NCI-H510A (cell line): ENCODE results near the gene CAST.

Experiments
- DNase-seq: peaks from one replicate; lab custom pipeline; 2025; lab: John Stamatoyannopoulos, UW

Gene CAST

DNA sequence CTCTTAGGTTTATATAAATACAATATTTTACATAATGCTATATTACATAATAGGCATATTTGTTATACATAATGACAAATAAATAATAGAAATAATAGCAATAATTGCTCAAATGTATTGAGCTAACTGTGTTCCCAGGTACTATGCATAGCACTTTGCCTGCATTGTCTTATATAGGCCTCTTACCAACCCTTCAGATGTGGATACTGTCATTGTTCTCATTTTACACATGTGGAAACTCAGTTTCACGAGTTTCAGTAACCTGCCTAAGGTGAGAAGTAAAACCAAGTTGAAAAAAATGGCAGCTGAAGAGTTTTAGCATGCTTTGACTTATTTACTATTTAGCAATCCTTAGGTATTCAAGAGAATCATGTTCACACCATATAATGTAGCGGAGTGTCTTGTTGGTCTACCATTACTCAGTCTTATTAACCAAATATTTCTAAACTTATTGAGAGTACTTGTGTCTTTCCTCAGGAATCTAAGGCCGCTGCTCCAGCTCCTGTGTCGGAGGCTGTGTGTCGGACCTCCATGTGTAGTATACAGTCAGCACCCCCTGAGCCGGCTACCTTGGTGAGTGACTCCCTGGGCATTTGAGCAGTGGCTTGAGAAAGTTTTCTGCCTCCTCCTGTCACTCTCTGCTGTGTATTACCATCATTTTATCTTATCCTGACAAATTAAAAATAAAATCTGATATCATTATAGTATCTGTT lies 88.1 kb downstream of the CAST start:
- DNase-seq, result no peak

DNA sequence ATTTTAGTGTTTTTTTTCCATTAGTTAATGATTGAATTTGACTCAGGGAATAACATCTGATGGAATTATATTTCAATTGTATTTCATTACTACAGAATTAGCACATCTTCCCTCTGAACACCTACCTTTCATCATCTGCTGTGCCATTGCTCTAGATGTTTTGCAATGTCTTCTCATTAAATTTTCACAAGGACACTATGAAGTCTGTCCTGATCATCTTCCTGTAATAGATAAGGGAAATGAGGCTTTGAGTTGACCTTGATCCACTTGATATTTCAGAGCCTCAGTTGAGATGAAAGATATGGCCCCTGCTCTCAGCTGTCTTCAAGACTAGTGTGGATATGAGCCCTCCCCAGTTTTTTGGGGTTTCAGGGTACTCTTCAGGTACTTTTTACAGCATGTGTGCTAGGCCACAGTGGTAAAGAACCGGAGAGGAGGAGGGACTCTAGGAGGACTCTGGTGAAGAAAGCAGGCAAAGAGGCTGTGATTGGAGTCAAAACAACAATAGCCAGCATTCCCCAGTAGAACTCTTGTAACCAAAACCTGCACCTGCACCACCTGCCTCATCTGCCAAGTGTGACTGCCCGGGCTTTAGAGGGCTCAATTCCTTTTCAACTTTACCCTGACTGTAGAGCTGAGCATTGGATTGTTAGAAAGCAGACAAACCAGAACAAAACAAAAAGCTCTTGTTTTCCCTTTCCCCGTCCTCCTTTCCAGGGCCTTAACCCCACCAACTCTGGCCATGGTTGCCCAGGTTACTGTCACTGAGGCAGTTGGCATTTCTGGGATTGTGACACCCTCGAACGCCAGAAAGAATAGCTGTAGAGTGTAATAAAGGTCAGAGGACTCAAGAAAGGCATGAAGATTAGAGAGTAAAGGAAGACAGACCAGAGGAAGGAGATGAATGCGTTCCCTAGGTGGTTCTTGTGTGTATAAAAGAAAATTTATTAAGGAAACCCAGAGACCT lies 89.3 kb downstream of the CAST start:
- DNase-seq, result no peak

DNA sequence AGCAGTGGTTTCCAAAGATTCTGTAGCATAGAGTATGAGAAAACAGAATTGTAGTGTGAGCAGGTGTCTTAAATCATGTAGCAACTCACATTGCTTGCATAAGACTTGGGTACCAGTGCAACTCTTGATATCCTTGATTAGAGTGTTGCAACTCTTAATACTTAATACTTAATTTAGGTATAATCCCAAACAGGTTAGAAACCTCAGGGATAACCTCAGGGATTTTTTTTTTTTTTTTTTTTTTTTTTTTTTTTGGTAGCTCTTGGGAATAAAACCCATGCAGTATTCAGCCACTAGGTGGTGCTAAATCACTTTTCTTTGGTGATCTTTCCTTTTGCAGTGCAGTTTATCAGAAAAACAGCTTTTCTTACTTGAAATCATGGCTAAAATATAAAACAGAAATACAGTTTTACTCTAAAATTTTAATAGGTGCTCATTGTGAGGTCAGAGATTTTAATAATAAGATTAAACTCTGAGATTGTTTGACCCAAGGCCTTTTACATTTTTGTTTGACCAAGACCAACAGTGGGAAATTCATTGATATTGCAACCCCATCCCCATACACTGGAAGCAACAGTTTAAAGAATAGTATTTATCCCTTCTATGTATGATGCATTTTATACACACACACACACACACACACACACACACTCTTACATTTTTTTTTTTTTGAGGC lies 90.3 kb downstream of the CAST start:
- no peak for DNase-seq

DNA sequence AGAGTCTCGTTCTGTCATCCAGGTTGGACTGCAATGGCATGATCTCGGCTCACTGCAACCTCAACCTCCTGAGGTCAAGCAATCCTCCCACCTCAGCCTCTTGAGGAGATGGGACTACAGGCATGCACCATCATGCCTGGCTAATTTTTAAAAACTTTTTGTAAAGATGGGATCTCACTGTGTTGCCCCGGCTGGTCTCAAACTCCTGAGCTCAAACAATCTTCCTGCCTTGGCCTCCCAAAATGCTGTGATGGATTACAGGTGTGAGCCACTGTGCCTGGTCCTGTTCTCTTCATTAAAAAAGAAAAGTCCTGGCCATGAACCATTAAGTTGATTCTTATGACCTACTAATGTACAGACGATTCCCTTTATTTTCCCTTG lies 90.8 kb downstream of the CAST start:
- no peak for DNase-seq

DNA sequence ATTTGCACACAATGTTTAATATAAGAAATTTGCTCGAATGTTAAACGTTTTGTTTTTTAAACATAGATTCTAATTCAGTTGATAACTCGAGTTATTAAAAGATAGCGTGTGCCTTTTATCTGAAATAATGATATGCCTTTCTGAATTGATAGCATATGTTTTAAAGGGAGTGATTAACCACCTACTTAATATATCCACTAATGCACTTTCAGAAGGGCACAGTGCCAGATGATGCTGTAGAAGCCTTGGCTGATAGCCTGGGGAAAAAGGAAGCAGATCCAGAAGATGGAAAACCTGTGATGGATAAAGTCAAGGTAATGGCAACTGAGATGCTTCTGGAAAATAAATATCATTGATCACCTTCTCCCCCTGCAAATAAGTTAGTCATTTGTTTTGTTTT lies 91.7 kb downstream of the CAST start:
- DNase-seq, result no peak

DNA sequence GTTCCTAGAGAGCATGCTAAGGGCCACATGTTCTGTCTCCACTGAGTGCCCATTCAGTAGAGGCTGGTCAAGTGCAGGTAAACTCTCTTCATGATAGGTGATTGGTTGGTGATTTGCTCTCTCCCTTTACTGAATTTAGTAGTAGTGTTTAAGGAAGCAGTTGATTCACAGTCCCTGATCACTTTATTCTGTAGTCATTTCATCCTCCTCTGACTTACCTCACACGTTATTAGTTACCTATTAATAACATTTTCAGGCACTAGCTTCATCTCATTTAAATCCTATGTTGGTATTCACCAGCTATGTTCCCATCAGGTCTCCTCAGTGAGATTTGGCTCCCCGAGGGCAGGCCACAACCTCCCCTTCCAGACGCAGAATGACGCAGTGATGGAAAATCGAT lies 93.7 kb downstream of the CAST start:
- no peak for DNase-seq

DNA sequence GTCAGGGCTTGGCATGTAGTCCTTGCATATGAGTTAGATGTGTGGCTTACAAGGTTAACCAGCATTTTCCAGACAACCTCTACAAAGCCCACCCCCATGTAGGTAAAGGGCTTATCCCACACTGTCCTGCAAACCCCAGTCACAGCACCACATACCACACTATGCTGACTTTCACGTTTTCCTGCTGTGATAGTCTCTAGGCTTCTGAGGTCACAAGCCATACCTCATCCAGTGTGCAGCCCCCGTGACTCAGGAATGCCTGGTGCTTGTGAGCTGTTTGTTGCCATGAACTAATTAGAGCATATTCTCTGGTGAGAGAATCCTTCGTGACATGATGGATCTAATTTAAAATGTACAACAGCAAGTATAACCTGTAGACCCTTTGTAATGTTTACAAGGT lies 94.8 kb downstream of the CAST start:
- DNase-seq, result no peak

DNA sequence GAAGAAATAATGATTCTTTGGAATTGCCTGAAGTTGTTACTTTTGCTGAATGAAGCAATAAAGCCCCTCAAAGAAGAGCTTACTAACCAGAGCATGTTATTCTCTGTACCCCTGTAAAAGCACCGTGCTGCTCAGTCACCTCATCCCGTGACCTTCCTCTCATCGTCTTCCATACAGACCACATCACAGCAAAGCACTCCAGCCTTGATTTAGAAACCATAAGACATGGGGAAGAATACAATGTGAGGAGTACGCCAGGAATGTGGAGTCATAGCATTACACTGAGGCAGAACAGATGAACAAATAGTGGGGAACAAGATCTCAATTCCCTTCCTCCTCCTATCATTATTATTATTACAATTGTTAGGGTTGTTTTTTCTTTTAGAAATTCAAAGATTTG lies 96.4 kb downstream of the CAST start:
- DNase-seq, result no peak

DNA sequence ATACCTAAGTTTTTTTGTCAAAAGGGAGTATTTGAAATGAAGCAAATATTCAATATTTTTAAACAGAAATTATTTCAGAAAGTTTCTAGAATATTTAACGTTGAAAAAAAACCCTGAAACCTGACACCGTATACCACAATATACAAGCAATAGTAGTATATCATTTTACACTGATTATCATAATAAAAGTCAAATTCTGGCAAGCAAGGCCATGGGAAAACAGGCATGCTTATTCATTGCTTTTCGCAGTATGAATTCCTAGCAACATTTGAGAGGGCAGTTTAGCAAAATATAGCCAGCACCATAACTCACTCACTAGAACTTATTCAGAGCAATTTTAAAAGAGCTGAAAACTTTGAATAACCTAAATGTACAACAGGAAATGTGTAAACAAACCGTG lies 99.4 kb downstream of the CAST start:
- DNase-seq, result no peak

DNA sequence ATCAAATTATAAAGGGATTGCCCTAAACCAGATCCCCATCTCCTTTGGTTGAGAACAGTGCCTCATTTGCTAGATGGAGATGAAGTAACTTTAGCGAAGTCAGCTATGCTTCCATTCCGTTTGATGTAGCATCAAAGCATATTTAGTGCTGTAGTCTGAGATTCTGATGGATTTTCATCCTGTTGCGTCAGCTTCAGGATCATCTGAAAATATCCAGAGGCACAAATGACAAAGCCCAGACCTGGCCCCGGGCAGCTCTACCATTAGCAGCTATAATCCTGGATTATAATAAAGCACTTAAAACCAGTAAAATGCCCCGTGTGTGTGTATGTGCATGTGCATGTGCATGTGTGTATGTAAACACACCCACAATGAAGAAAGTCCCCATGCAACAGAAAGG lies 100.8 kb downstream of the CAST start:
- no peak for DNase-seq

DNA sequence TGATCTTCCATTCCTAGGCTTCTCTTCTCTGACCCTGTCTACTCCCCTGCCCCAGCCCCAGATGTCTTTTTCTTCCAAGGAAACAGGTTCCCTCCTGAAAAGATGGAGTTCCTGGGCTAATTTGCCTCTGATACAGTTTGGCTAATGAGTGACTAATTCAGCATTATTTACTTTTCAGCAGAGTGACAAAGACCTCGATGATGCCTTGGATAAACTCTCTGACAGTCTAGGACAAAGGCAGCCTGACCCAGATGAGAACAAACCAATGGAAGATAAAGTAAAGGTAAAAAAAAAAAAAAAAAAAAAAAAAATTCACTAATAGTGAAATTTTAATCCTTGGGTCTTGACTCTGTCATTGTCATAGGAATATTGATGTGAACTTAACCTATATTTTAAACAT lies 102.9 kb downstream of the CAST start:
- no peak for DNase-seq

DNA sequence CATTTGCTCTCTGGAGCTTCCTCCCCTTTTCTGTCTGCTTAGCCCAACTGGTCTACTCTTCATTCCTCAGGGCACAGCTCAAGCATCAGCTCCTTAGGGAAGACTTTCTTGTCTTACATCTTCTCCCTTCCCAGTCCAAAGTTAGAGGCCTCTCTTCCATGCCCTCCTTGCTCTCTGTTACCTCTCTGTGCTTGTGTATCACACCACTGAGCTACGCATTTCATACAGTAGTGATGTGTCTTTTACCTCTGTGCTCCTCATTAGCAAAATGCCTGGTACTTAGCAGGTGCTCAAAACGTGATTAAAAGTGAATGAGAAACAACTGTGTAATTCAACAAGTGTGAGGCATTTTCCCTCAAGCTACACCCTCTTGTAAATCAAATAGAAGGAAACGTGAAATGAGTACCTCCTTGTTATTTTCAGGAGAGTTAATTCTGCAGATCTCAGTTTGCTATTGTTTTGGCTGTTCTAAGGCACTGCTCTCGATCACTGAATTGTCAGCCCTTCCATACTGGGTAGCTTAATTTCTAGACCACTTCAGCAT lies 106.6 kb downstream of the CAST start:
- DNase-seq, result no peak

DNA sequence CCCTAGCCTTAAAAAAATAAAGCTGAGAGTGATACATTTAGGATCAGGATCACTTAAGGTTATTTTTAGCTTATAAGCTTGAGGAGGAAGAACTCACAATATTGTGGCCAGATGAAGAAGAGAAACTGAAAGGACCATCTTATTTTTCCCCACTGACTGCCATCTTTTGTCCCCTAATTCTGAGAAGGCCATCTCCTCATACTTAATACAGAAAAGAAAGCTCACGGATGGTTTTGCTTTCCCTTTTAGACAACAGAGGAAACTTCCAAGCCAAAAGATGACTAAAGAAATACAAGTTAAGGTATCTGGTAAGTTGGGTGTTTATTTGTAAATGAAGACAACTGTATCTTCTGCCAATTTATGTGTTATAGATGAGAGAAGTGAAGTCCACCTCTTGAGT lies 109.2 kb downstream of the CAST start:
- DNase-seq, result no peak

DNA sequence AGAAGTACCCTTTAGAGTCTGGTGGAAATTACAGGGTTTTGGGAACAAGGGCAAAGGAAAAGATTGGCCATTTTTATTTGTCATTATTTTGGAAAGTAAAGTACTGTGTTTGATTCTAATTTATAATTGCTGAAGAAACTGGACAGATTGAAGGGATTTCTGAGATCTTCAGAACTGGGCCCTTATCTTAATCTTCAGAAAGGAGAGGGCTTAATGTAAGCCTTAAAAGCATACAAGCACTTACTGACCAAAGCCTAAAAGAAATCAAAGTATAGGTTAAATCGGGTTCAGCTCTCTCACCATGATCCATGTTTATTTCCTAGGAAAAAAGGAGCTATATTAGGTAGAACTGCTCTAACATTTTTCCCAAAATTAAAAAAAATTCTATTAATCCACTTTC lies 109.9 kb downstream of the CAST start:
- no peak for DNase-seq

DNA sequence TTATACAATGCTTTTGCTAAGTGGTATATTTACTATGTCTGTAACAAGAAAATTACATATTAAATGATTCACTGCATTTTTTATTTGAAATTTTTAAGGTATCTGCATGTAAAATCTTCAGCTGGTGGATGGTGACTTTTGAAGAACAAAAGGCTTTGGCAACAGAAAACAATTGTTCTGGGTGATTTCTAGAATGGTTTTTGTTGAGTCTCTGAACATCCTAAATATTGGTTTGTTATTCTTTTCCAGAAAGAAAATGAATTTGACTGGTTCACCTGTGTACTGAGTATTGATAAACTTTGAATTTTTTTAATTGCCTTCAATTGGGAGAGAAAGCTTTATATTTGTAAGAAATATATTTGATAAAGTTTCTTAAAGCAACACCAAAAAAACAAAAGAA lies 110.4 kb downstream of the CAST start:
- DNase-seq, result no peak

DNA sequence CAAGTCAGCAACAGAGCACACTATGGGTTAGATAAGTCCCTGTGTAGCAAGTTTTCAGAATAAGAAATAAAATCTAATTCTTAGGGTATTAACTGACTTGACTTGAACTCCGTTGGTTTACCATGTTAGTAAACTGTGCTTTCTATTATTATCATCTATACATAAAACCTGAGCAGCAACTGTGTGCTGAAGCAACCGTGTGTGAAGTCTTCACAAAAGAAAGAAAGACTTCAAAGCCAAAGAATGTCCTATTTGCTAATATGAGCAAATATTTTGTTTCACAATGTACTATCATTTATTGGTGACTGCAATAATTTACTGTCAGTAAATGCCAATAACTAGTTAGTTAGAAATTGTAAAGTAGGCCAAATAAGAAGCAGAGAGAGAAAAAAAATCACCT lies 112.9 kb downstream of the CAST start:
- DNase-seq, result no peak

DNA sequence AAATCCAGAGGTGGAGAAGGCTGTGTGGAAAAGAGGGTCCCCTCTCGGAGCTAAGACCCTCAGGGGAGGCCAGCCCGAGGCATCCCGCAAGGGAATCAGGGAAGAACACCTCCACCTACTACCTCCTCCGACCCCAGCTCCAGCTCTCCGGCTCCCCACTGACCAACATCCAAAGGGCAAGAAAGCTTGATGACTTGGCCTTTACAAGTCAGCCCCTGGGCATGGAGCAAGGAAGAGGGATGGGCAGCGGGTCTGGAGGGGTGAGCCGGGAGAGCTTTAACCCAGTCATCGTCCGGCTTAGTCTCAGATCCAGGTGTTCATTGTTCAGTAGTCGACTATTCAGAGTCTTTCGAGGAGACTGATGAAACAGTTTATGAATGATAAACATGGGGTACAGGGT lies 113.5 kb downstream of the CAST start:
- DNase-seq, result no peak

DNA sequence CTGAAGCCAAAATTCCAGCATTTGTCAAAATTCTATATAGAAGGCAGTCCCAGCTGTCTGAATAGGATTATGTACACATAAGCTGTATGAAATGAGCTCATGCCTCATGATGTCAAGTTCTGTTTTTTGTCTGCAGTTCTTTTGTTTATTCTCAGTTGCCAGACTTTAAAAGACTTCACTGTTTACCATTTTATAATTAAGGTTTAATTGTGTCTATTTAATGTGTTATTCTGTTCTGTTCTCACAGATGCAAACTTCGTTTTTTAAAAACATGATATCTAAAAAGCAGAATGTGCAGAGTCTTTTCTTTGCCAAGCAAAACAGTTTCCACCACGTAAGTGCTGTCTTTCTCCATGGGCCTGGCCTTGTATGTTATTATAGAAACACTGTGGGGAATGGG lies 114.4 kb downstream of the CAST start:
- no peak for DNase-seq

DNA sequence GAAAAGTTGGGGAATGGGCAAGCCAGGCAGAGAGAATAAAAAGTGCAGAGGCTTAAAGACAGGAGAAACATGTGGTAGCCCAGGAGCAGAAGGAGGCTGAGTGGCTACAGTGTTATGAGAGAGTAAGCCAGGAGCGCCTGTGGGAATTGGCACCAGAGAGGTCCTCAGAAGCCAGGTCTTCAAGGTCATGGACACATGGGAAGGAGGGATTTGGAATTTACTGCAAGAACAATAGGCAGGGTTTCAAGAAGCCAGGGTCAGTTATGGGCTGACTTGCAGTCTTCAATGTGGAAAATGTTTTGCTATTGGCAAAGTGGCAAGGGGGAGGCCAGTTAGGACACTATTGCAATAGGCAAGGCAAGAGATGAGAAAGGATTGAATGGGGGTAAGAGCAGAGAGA lies 116.2 kb downstream of the CAST start:
- no peak for DNase-seq

DNA sequence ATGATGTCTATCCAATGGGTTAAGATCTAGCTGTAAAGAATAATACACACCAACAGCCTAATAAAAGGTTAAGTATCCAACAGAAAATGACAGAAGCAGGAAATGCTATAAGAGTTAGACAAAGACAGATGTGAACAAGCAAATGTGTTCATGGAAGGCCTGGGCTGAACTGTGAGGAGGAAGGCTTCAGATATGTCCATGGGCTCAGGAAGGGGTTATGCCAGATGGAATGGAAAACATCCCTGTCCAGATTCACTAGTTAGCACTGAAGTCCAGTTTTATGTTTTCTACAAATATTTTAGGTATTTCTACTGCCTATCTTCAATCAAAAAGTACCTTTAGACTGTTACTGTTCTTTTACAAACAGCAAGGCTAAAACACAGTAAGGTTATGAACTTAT lies 118.5 kb downstream of the CAST start:
- no peak for DNase-seq

DNA sequence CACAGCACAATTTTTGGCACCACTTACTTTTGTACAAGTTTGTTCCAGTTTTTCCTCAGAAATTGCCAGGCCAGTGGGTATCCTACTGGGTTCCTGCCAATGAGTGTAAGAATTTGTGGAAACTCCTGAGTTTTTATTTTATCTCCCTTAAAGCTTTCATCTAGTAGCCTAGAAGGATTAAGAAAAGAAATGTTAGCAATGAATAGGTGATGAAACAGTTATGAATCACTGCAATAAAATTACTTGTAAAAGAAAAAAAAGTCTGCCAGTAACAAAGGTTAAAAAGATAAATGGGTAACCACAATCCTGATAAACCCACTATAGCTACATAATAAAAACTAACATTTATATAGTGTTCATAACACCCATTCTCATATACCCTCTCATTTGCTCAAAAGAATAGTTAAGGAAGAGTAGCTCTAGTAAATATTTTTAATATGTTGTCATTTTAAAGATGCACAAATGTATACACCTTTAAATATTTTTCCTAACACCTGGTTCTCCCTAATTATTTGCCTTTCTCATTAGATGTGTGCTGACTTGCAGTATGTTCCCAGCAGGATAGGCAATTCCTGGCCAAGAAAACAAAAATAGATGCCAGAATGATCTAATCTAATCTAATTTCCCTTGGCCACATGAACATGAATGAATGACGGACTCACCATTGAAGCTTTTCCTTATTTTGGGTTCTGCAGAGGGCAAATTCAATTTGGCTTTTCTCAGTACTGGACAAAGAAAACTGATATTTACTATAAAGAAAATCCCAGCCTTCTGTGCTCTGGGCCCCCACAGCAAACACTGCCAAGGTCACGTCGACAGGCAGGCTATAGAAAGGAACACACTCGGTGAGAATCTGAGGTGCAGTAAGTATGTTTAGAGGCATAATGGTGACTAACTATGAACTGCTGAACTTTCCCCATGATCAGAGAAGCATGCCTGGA lies 119.1 kb downstream of the CAST start:
- DNase-seq, result no peak

DNA sequence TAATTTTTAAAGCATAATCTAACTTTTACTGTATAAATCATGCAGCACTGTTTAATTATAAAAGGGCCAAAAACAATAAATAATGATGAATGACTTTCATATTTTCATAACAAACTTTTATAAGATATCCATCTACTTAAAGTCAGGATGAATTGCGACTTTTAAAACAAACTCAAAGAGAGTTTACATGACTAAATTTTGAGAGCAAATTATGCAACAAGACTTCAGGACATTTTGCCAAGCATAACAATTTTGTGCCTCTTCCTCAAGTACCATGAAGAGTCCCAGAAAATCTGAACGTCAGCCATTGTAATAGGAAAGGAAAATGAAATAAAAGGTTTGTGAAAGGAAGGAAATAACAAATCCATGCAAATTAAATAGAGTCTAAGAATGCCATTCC lies 121.2 kb downstream of the CAST start:
- DNase-seq, result no peak
